Gastrocnemius medialis (tissue), 4 donors: ENCODE data around the gene POU3F3. TPM values are rescaled to one million over a fixed set of nuclear protein-coding genes. Genes with fewer than 3 reads are reported as not detected.

Experiments
- ATAC-seq, 2 donors: fragments of 150-250 bp; one replicate each; pipeline ENCODE4 v1.9.1; 2016
- DNase-seq, 2 donors: peaks; one replicate each; pipeline ENCODE4 v3.0.0-alpha.2; 2019
- H3K27ac ChIP-seq, 4 donors: fragments of 200-600 bp; sonication (generic); 1 replicate in 1 of 4; 2 replicates in 3 of 4; pipeline ENCODE4 v1.5.1; 2016 to 2018; ENCODE audit warnings: mild to moderate bottlenecking in 2 of 4, moderate library complexity in 1 of 4
- H3K27me3 ChIP-seq, 3 donors: fragments of 200-600 bp; sonication (generic) in 2 of 3; 1 replicate in 1 of 3; 2 replicates in 2 of 3; pipeline versions ENCODE4 v1.5.1 to v1.6.0; 2016 to 2019; ENCODE audit warnings: mild to moderate bottlenecking in 1 of 3, moderate library complexity in 1 of 3
- H3K36me3 ChIP-seq, 2 donors: fragments of 200-600 bp; sonication (generic) in 1 of 2; one replicate each; pipeline ENCODE4 v1.5.1; 2017 to 2018
- H3K4me1 ChIP-seq, 2 donors: fragments of 200-600 bp; sonication (generic) in 1 of 2; one replicate each; pipeline ENCODE4 v1.5.1; 2016 to 2017; ENCODE audit warnings: mild to moderate bottlenecking in 2 of 2
- H3K4me3 ChIP-seq, 4 donors: fragments of 200-600 bp; sonication (generic) in 3 of 4; 1 replicate in 1 of 4; 2 replicates in 3 of 4; pipeline ENCODE4 v1.5.1; 2016 to 2019; ENCODE audit warnings: mild to moderate bottlenecking in 2 of 4
- H3K9me3 ChIP-seq, 3 donors: fragments of 200-600 bp; sonication (generic) in 2 of 3; 1 replicate in 1 of 3; 2 replicates in 2 of 3; pipeline ENCODE4 v1.5.1; 2016 to 2019
- CTCF ChIP-seq, 5 experiments: fragments of 450-650 bp in 3 of 5; fragments of 200-600 bp in 2 of 5; sonication (generic) in 2 of 5; IDR thresholded peaks in 4 of 5; conservative IDR thresholded peaks in 1 of 5; 1 replicate in 4 of 5; 2 replicates in 1 of 5; pipeline ENCODE4 v1.5.1; 2016 to 2019; ENCODE audit warnings: antibody characterized with exemption in 5 of 5, mild to moderate bottlenecking in 3 of 5, moderate library complexity in 3 of 5
- POLR2A ChIP-seq, 2 donors: fragments of 450-650 bp; IDR thresholded peaks; one replicate each; pipeline ENCODE4 v1.6.1; 2017; ENCODE audit warnings: antibody characterized with exemption in 2 of 2, mild to moderate bottlenecking in 2 of 2, moderate library complexity in 2 of 2
- in situ Hi-C, 4 donors: fragments of 200-750 bp; cut with MboI; loops; one replicate each; pipeline versions ENCODE4 v1.15.0 to v1.8.0; 2017; ENCODE audit warnings: low sequenced_read_pairs in 4 of 4
- intact Hi-C: fragments of 100-400 bp; cut with DNase I; formaldehyde crosslinking; loops from one replicate; pipeline ENCODE4 v1.15.1; 2023; ENCODE audit warnings: low total_unique reads
- total RNA-seq, 4 donors: library from RNA; depleted of rRNA; stranded (reverse); fragments of >200 nt; gene quantifications; one replicate each; pipeline versions ENCODE4 v1.1.0 to v1.2.3, GENCODE V29; 2016

The POU3F3 gene
- total RNA-seq, 4 donors from 2014 or later: not detected

- no peaks in the 10 kb centered on the region for H3K9me3 ChIP-seq
- H3K36me3 ChIP-seq: no peaks in the 10 kb centered on the region
- peaks cover 0 to 5% of the 10 kb centered on the region in 2 donors for H3K4me1 ChIP-seq
- TF ChIP-seq POLR2A (IDR thresholded peaks at IDR 0.05): no peak
- no peak for TF ChIP-seq CTCF (IDR thresholded peaks at IDR 0.05 in 4 of 5, conservative IDR thresholded peaks at IDR 0.05 in 1 of 5)
- ATAC-seq (no peak), DNase-seq (no peak)
- intact Hi-C loops: loop anchor here (10.0 kb wide), 1 partner anchor 1712 kb away; no protein-coding TSS in a partner anchor
- H3K27ac ChIP-seq: no peak overlapping the region
- H3K4me3 ChIP-seq: no peak overlapping the region
- in situ Hi-C loops: no loop called here
- peaks cover 27 to 44% (median 33%) of the 10 kb centered on the region in 3 donors for H3K27me3 ChIP-seq
These were observed 23.0 kb downstream of the POU3F3 start for GRCh38 chr2:104876606-104877570.

- H3K27me3 ChIP-seq: peaks cover 19 to 34% (median 25%) of the 10 kb centered on the region in 3 donors
- intact Hi-C loops: loop anchor here (10.0 kb wide), 1 partner anchor 1714 kb away; no protein-coding TSS in a partner anchor
- in situ Hi-C loops: no loop called here
- H3K36me3 ChIP-seq: no peaks in the 10 kb centered on the region
- H3K4me3 ChIP-seq: no peak overlapping the region
- DNase-seq (no peak), ATAC-seq (no peak)
- no peaks in the 10 kb centered on the region for H3K4me1 ChIP-seq
- no peaks in the 10 kb centered on the region for H3K9me3 ChIP-seq
- no peak for TF ChIP-seq POLR2A (IDR thresholded peaks at IDR 0.05)
- TF ChIP-seq CTCF (IDR thresholded peaks at IDR 0.05 in 4 of 5, conservative IDR thresholded peaks at IDR 0.05 in 1 of 5): no peak
- no peak overlapping the region for H3K27ac ChIP-seq
These were observed 25.1 kb downstream of the POU3F3 start for GRCh38 chr2:104878863-104879512.

- no peaks in the 10 kb centered on the region for H3K36me3 ChIP-seq
- no peak overlapping the region for H3K4me3 ChIP-seq
- no peak for TF ChIP-seq POLR2A (IDR thresholded peaks at IDR 0.05)
- no peak for TF ChIP-seq CTCF (IDR thresholded peaks at IDR 0.05 in 4 of 5, conservative IDR thresholded peaks at IDR 0.05 in 1 of 5)
- DNase-seq: no peak
- intact Hi-C loops: no loop called here
- H3K4me1 ChIP-seq: no peaks in the 10 kb centered on the region
- no peak for ATAC-seq
- peaks cover 19 to 40% (median 25%) of the 10 kb centered on the region in 3 donors for H3K27me3 ChIP-seq
- H3K9me3 ChIP-seq: no peaks in the 10 kb centered on the region
- in situ Hi-C loops: no loop called here
- no peak overlapping the region for H3K27ac ChIP-seq
These were observed 26.2 kb downstream of the POU3F3 start for GRCh38 chr2:104880076-104880475.

GRCh38 chr2:104883357-104883756, 29.4 kb downstream of the POU3F3 start:
- in situ Hi-C loops: no loop called here
- H3K27me3 ChIP-seq: peaks cover 23 to 36% (median 24%) of the 10 kb centered on the region in 3 donors
- TF ChIP-seq POLR2A (IDR thresholded peaks at IDR 0.05): no peak
- H3K9me3 ChIP-seq: no peaks in the 10 kb centered on the region
- no peak for ATAC-seq
- H3K4me3 ChIP-seq: no peak overlapping the region
- H3K36me3 ChIP-seq: no peaks in the 10 kb centered on the region
- DNase-seq: no peak
- H3K4me1 ChIP-seq: no peaks in the 10 kb centered on the region
- intact Hi-C loops: no loop called here
- H3K27ac ChIP-seq: no peak overlapping the region
